GM18517 (cell line): ENCODE data around the gene USP24.
"Not testable (repeated sequence)": the region's sequence is repeated elsewhere in the genome, so short reads cannot be mapped to it uniquely, and the experiment has no call there.

Experiments used
- ATAC-seq: cut with Tn5 transposase; IDR thresholded peaks from one replicate; pipeline ENCODE4 v1.9.1; 2021; ENCODE audit warnings: mild to moderate bottlenecking, moderate library complexity; ENCODE audit not compliant: unreplicated experiment

Gene USP24

DNA sequence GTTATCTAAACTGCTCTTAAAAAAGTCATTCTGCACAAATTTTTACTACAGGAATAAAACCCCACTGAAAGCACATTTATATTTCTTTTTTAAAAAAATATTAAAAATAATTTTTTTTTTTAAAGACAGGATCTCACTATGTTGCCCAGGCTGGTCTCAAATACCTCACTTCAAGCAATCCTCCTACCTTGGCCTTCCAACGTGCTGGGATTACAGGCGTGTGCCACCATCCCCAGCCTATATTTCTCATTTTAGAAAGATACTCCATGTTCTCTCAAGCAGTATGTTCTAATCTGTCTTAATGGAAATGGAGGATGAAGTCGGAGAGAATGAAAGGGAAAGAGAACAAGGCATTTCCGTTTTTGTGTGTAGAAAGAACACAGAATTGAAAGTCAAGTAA lies 17.1 kb downstream of the USP24 start:
- ATAC-seq: no peak

DNA sequence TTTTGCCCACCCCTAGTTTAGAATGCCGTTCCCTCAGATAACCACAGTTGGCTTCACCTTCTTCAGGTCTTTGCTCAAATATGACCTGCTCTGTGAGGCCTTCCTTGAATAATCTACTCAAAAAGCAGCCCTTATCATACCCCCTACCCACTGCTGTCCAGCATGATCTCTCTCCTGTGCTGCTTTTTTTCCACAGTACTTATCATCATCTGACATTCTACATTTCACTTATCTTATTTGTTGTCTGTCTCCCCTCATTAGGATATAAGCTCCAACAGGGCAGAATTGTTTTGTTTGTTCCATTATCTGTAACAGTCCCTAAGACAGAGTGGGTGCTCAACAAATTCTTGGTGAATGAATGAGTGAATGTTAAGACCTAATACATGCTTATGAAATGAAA lies 18.1 kb downstream of the USP24 start:
- no peak for ATAC-seq

DNA sequence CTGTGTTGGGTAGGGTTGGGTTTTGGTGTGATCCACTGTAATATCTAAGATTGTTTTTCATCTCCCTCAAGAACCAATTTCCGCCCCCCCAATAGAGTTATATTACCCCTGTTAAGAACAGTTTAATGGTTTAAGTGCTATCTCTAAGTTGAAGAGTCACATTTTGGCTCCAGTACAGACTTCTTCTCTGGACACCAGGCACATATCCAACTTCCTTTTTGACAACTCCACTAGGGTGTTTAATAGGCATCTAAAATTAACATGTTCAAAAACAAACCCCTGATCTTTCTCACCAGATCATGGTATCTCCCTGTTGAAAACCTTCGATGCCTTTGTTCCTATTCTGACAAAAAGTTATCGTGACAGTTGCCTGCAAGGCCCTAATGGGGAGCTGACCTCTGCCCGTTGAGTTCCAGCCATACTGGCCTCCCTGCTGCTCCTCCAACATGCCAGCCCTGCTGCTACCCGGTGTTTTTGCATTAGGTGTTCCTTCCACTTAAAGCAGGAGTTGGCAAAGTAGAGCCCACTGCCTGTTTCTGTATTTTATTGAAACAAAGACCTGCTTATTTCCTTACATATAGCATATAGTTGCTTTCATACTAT lies 18.6 kb downstream of the USP24 start:
- no peak for ATAC-seq

DNA sequence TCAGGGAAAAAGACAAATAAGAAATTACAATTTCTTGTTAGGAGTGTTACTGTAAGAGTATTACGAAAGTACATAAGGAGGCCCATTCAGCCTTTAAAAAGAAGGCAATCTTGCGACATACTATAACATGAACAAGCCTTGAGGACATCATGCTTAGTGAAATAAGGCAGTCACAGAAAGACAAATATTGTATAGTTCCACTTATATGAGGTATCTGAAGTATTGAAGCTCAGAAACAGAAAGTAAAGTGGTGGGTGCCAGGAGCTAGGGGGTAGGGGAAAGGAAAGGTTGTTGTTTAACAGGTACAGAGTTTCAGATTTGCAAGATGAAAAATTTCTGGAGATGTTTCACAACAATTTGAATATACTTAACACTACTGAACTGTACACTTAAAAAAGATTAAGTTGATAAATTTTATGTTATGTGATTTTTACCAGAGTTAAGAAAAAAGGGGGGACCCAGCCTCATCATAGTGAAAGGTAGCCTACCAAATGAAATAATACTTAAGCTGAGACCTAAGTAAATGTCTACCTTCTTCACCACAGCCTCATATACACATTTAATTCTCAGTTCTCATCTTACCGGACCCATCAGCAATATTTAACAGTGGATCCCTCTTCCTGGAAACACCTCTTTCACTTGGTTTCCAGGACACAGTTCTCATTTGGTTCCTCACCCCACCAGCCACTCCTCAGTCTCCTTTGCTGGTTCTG lies 19.5 kb downstream of the USP24 start:
- ATAC-seq: peak; percentile 77

DNA sequence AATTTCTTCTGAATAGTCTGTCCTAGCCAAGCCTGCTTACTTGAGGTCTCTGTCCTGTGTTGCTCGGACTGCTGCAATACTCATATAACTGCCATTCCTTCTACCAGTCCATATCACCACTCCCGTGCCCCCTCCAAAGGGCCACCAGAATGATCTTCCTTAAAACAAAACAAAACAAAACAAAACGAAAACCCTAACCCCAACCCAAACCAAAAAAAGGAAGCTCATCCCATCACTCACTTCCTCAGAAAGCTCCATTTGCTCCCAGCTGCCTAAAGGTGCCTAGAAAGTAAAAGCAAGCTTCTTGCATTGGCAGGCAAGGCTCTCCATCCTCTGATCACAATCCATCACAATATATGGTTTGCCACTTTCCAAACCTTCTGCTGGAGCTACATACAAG lies 20.3 kb downstream of the USP24 start:
- ATAC-seq: no peak

DNA sequence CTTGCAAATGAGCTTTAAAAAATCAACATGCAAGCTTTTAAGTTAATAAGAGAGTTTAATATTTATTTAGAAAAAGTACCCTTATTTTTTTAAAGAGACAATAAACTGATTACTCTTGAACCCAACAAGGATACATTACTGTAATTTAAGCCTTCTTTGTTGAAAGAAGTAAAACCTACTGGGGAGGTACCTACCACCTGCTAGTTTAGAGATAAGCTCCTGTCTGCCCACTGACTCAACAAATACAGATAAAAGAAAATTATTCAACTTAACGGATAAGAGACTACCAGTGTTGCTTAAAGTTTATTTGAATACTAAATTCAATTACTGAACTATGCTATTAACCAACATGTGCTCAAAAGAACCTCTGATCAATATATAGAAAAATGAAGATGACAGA lies 23.1 kb downstream of the USP24 start:
- no peak for ATAC-seq

DNA sequence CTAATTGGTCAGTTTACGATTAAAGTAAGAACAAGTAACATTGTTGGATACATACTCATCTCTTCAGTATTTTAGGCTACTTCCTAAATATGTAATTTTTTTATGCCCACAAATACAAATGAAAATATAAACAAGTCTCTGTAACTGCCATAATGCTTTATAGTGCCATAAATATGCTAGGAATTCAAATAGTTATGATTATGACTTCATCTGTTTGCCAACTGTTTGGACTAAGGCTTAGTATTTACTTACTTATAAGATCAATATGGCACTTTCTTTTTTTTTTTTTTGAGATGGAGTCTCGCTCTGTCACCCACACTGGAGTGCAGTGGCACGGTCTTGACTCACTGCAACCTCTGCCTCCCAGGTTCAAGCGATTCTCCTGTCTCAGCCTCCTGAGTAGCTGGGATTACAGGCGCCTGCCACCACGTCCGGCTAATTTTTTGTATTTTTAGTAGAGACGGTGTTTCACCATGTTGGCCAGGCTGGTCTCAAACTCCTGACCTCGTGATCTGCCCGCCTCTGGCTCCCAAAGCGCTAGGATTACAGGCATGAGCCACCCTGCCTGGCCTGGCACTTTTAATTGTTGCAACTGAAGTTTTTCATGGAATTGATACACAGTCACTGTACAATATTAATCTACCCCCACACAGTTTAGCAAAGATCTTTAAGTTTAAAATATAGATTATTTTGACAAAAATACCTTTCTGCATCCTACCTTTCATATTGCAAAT lies 23.8 kb downstream of the USP24 start:
- ATAC-seq: not testable (repeated sequence)

DNA sequence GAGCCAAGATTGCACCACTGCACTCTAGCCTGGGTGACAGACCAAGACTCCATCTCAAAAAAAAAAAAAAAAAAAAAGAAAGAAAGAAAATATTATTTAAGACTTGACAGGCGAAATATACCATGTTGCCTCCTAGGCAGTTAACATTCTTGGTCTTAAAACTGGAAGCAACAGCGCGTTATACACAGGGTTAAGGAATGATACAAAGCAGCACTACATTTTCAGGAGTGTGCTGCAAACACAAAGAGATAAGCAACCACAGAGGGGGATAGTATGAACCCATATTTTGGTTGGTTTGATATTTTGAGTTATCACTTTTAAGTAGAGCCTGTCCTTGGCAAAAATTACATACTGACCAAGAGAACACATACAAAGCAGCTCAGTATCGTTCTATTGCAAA lies 25.1 kb downstream of the USP24 start:
- ATAC-seq: no peak

DNA sequence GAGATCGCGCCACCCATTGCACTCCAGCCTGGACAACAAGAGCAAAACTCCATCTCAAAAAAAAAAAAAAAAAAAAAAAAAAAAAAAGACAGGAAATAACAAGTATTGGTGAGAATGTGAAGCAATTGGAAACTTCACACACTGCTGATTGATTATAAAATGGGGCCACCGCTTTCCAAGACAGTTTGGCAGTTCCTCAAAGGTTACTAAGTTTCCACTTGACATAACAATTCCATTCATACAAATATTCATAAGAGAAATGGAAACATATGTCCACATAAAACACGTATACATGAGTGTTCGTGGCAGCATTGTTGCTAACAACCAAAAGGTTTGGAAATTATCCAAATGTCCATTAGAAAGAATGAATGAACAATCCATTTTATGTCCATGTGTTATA lies 26.3 kb downstream of the USP24 start:
- ATAC-seq: no peak

DNA sequence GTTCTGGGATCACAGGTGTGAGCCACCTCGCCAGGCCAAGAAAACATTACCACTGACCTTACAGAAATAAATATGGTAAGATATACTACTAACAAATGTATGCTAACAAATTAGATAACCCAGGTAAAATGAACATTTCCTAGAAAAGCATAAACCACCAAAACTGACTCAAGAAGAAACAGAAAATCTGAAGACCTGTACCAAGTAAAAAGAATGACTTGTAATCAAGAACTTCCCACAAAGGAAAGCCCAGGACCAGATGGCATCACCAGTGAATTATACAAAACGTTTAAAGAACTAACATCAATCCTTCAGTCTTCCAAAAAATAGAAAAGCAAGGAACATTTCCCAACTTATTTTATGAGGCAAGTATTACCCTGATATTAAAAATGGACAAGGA lies 29.3 kb downstream of the USP24 start:
- ATAC-seq: no peak

DNA sequence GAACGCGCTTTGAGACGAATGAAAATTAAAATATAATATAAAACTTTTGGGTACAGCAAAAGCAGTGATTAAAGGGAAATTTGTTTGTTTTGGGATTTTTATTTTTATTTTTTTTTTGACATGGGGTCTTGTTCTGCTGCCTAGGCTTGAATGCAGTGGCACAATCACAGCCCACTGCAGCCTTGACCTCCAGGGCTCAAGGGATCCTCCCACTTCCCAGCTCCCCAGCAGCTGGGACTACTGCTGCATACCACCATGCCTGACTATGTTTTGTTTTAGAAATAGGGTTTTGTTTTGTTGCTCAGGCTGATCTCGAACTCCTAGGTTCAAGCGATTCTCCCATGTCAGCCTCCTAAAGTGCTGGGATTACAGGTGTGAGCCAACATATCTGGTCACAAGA lies 30.3 kb downstream of the USP24 start:
- ATAC-seq: no peak

DNA sequence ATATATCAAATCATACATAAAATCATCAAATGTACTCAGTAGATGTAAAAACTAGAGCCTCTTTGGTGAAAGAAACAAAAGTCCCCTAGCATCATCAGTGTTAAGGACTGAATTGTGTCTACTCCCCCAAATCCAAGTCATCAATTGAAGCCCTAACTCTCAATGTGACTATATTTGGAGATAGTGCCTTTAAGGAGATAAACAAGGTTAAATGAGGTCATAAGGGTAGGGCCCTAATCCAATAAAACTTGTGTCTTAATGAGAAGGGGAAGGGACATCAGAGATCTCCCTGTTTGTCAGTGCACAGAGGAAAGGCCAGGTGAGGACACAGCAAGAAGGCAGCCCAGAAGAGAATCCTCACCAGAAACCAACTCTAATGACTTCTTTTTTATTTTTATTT lies 33.5 kb downstream of the USP24 start:
- no peak for ATAC-seq

DNA sequence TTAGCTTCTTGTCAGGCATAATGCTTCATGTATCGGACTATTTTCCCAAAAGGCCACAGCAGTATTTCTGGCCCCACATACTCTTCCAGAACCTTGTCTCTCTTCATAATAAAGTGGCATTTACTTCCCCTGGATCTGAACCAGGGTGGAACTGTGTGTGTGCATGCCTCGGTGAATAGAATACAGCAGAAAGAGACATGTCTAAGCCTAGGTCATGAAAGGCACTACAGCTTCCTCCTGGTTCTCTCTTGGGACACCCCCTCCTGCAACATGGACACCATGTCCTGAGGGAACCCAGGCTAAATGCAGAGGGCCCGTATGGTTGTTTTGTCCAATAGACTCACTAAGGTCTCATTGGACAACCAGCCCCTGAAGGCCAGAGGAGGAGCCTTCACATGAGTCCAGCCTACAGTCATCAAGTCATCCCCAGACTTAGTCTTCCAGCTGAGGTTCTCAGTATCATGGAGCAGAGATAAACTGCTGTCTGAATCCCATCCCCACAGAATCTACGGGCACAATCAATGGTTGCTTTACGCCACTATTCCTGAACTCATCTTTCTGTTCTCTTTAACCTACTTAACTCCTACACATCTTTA lies 35.0 kb downstream of the USP24 start:
- no peak for ATAC-seq

DNA sequence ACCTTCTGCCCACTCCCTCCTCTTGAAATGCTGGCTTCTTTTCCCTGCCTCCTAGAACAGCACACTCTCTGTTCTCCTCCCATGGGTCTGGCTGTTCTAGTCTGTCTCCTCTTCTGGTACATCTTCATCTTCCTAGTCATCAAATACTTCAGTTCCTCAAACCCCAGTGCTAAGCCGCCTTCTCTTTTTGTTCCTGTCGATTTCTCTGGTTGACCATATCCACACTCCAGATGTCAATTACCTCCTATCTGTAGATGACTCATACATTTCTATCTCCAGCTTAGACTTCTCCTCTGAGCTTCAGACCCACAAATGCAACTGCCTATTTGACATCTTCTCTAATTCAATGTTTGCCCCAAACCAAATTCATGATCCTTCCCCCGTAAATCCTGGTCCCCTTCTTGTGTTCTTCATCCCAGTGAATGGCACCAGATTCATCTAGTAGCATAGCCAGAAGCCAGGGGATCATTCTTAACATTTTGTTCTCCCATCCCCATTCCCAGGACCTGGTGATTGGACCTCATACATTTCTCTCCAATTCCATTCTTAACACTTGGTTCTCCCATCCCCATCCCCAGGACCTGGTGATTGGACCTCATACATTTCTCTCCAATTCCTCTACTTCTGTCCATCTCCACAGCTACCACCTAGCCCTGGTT lies 35.9 kb downstream of the USP24 start:
- no peak for ATAC-seq

DNA sequence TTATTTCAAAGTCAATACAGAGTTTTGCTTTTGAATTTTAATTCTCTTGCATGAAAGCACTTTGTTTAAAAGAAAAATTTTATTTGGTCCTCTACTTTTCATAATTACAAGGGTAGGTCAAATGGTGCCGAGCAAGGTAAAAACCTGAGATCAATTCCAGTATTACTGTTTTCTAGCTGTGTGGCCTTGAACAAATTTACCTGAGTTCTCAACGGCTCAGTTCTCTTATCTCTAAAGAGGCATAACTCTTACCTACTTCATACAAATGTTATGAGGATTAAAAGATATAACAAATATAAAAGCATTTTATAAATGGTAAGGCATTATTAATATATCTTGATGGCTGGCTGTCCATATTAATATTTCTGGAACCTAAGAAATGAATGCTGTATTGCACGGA lies 42.5 kb downstream of the USP24 start:
- ATAC-seq: no peak

DNA sequence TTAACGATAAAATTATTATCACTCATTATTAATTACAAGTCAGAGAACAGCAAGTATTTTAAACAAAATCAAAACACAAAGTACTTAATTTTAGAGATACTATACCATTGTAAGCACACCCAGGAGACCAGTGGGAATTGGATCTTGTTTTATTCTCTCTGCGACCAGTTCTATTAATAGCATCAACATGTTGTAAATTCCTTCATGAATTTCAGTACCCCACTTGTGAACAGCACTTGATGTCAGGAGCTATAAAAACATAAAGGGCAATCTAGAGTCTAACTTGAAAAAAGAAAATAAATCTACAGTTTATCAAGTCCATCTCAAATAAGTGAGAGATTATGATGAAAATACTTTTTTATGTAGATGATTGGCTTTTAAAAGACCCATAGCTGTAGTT lies 42.9 kb downstream of the USP24 start:
- ATAC-seq: no peak

DNA sequence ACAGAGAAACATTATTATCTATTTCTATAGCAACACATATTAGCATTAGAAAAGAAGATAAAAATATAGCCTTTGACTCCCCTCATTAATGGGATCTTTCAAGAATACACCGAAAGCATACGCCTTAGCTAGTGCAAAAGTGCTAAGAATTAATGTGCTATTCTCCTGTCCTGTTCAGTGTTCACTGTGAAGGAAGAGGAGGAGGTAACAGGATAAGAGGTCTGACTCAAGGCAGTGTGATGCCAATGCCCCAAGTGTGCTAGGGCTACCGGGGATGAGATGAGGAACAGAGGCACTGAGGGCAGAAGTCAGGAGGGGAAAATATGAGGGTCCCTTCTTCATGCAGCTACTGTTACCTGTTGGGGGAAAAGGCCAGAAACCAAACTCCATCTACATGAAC lies 43.5 kb downstream of the USP24 start:
- no peak for ATAC-seq

DNA sequence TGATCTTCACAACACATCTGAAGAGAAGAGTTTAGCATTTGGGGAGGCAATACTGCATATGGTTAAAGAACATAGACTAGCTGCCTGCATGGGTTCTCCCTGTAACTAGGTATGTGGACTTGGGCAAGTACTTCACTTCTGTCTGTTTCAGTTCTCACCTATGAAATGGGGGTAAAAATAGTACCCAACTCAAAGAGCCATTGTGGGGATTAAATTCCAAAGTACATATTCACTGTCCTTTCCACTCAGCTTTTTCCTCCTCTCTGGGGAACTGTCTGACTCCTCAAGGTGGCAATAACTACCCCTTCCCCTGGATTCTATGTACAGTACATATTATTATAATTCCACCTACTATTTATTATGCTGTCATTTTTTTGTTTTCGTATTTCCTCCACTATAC lies 44.7 kb downstream of the USP24 start:
- no peak for ATAC-seq

DNA sequence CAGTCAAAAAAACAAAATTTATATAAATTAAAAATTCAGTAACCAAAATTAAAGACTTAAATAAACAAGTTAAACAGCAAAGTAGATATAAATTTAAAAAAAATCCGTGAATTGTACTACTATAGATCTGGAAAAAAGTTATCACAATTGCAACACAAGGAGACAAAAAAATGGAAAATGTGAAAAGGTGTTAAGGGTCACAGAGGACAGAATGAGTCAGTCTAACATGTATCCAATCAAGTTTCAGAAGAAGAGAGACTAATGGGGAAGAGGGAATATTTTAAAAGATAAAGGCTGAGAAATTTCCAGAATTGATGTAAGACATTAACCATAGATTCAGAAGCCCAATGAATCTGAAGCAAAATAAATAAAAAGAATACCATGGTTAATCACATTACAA lies 46.0 kb downstream of the USP24 start:
- ATAC-seq: no peak

DNA sequence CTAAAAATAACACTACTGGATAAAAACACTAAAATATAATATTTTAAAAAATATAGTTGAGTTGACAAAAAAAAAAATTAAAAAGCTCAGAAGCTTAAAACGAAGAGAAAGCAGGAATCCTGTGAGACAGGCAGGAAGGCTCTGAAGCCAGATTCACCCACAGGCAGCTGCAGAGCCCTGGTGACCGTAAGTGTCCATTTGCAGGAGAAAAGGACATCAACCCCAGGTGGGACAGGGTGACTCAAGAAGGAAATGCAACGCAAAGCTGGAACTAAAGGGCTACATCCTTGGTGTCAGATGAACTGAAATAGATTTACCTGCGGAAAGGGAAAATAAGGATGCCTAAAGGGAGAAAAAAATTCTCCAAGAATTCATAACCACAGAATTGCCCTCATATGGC lies 46.8 kb downstream of the USP24 start:
- no peak for ATAC-seq

DNA sequence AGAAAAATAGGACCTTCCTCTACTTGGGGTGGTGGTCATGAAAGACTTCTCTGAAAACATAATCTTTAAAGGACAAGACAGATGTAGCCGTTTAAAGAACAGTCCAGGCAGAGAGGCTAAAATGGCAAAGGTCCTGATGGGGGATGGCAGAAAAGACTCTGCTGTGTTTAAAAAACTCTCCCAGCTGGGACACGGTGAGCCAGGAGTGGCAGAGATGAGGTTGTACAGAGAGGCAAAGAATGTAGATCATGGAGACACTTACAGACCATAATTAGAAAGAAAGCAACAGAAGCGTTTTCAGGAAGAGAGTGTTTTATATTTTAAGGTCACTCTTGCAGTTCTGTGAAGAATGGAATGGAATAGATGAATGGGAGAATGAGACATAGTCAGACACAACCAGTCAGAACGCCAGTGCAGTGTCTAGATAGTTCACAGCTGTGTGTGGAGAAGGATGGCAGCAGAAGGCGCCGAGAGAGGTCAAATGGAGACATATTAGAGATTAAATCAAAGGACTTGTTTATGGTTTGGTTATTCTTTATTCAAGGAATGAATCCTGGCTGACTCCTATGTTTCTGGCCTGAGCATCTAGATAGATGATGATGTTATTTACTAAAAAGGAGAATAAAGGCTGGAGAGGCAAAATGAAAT lies 47.8 kb downstream of the USP24 start:
- ATAC-seq: no peak
